ENCODE measurements around the gene ZNF282.

GRCh38 chr7:149253665-149254064 lies 58.3 kb downstream of the ZNF282 start:
- TF ChIP-seq CTCF (IDR thresholded peaks at IDR 0.05) (no peak), POLR2A (IDR thresholded peaks at IDR 0.05) (no peak)

All from prostate gland (tissue), 2 donors.